Measurements from ENCODE around the gene EFNA3. TPM values are rescaled to one million over a fixed set of nuclear protein-coding genes. Genes with fewer than 3 reads are reported as not detected.

The EFNA3 gene
- total RNA-seq, 1 experiment from 2014 or later, result 23.5 TPM

DNA sequence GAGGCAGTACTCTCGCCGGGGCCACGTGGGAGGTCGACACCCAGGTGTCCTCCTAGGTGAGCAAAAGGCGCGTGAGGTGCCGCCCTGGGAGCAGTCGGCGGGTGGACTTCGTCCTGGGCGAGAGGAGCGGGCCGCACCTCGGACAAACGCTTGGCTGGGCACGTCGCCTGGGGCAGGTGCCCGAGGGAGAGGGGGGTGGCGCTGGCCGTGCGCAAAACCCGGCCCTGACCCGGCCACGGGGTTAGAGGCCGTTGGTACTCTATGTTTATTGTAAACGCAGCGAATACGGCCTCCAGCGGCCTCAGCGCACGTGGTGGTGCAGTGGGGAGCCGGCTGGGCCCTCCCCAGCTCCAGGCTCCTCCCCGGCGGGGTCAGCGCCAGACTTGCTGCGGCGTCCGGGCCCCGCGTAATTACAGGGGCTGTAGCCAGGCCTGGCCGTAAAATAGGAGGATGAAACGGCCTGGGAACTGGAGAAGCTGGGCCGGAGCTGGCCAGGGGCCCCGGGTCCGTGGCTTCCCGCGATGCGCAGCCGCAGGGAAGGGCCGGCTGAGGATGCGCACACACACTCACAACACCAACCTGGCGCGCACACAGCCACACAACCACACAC, 47.4 kb downstream of the EFNA3 start:
- ATAC-seq (peak; percentile 0; the same call in 1 of the 2 replicates), DNase-seq (peak; percentile 10)
- Histone ChIP-seq H3K27me3 (ENCODE audit: low read length) (no peaks in the 10 kb centered on the region), H3K9me2 (replicated peaks; ENCODE audit: low read length) (no peaks in the 10 kb centered on the region), H4K20me1 (ENCODE audit: low read length) (0 out of 2 replicates have a peak, but pooled peaks cover 6% of the 10 kb centered on the region), H3K79me2 (ENCODE audit: low read length) (peaks cover 26% of the 10 kb centered on the region), H3K4me3 (ENCODE audit: low read length) (peak overlapping the region; percentile 85), H3K27ac (ENCODE audit: low read length) (no peak overlapping the region), H3K4me2 (ENCODE audit: low read length) (peak overlapping the region; percentile 97), H3K9ac (ENCODE audit: low read length) (peak overlapping the region; percentile 95), H3F3A (ENCODE audit: low read length, unreplicated experiment) (no peaks in the 10 kb centered on the region), H3K9me3 (ENCODE audit: low read length) (no peaks in the 10 kb centered on the region), H3K36me3 (ENCODE audit: low read depth, low read length) (peaks cover under 1% of the 10 kb centered on the region; the same call in 1 of the 2 replicates), H2AFZ (ENCODE audit: low read length) (peak overlapping the region; percentile 65), H3K4me1 (ENCODE audit: insufficient read depth, low read length) (peaks cover 61% of the 10 kb centered on the region)
- ChIA-PET POLR2A (ENCODE audit: unreplicated experiment) (interaction anchor here (1.0 kb wide), 1 partner anchor 9 kb away, joined by 4 read pairs; no protein-coding TSS in a partner anchor), CTCF (interaction anchor here (0.6 to 1.3 kb wide), 3 partner anchors 13 to 41 kb away, joined by 5 to 8 read pairs (median 5); no protein-coding TSS in a partner anchor)
- BruUV-seq (replicated peaks), result no TSS peak
- intact Hi-C loops (cut with micrococcal nuclease), result no loop called here
- TF ChIP-seq EZH2phosphoT487 (IDR thresholded peaks at IDR 0.05; ENCODE audit: borderline replicate concordance, low read length) (no peak), EZH2 (IDR thresholded peaks at IDR 0.05; ENCODE audit: low read length, unreplicated experiment) (no peak)
- TF ChIP-seq, protein P1, sequence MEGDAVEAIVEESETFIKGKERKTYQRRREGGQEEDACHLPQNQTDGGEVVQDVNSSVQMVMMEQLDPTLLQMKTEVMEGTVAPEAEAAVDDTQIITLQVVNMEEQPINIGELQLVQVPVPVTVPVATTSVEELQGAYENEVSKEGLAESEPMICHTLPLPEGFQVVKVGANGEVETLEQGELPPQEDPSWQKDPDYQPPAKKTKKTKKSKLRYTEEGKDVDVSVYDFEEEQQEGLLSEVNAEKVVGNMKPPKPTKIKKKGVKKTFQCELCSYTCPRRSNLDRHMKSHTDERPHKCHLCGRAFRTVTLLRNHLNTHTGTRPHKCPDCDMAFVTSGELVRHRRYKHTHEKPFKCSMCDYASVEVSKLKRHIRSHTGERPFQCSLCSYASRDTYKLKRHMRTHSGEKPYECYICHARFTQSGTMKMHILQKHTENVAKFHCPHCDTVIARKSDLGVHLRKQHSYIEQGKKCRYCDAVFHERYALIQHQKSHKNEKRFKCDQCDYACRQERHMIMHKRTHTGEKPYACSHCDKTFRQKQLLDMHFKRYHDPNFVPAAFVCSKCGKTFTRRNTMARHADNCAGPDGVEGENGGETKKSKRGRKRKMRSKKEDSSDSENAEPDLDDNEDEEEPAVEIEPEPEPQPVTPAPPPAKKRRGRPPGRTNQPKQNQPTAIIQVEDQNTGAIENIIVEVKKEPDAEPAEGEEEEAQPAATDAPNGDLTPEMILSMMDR (conservative IDR thresholded peaks at IDR 0.05; ENCODE audit: low read depth, low read length), result no peak

GRCh38 chr1:155126556-155127104, 48.0 kb downstream of the EFNA3 start:
- intact Hi-C loops (cut with micrococcal nuclease), result loop anchor here (1.0 kb wide), 1 partner anchor 9 kb away; the partner anchor contains the start of gene SLC50A1
- peak overlapping the region; percentile 65 for H2AFZ ChIP-seq (ENCODE audit: low read length)
- peaks cover 66% of the 10 kb centered on the region for H3K4me1 ChIP-seq (ENCODE audit: insufficient read depth, low read length)
- H3K27ac ChIP-seq (ENCODE audit: low read length), result peak overlapping the region; percentile 99
- H3K4me2 ChIP-seq (ENCODE audit: low read length), result peak overlapping the region; percentile 97
- ATAC-seq, result peak; percentile 3
- H3K79me2 ChIP-seq (ENCODE audit: low read length), result peaks cover 32% of the 10 kb centered on the region
- 0 out of 2 replicates have a peak, but pooled peaks cover 6% of the 10 kb centered on the region for H4K20me1 ChIP-seq (ENCODE audit: low read length)
- no peaks in the 10 kb centered on the region for H3K9me2 ChIP-seq (replicated peaks; ENCODE audit: low read length)
- peaks cover 6% of the 10 kb centered on the region; the same call in 1 of the 2 replicates for H3K36me3 ChIP-seq (ENCODE audit: low read depth, low read length)
- POLR2A ChIA-PET (ENCODE audit: unreplicated experiment), result no interaction called here
- H3K9ac ChIP-seq (ENCODE audit: low read length), result peak overlapping the region; percentile 95
- DNase-seq, result no peak
- no peaks in the 10 kb centered on the region for H3K9me3 ChIP-seq (ENCODE audit: low read length)
- peak overlapping the region; percentile 85 for H3K4me3 ChIP-seq (ENCODE audit: low read length)
- H3F3A ChIP-seq (ENCODE audit: low read length, unreplicated experiment), result no peaks in the 10 kb centered on the region
- CTCF ChIA-PET, result interaction anchor here (0.6 kb wide), 1 partner anchor 13 kb away, joined by 8 read pairs; no protein-coding TSS in a partner anchor
- no peaks in the 10 kb centered on the region for H3K27me3 ChIP-seq (ENCODE audit: low read length)
- TF ChIP-seq EZH2phosphoT487 (IDR thresholded peaks at IDR 0.05; ENCODE audit: borderline replicate concordance, low read length), result no peak
- TF ChIP-seq, protein P1 (conservative IDR thresholded peaks at IDR 0.05; ENCODE audit: low read depth, low read length), result peak; percentile 32; the same call in 1 of the 2 replicates
- TSS peak; percentile 18 for BruUV-seq (replicated peaks)

All from PC-3 (cell line).